Transverse colon (tissue), 4 donors: ENCODE results near the gene MTA1. TPM values are rescaled to one million over a fixed set of nuclear protein-coding genes. Genes with fewer than 3 reads are reported as not detected.

ENCODE experiments used
- DNase-seq: peaks from one replicate; pipeline ENCODE4 v3.0.0-alpha.2; 2019
- H3K27ac ChIP-seq, 4 donors: fragments of 200-600 bp; sonication (generic); 2 replicates each; pipeline ENCODE4 v1.5.1; 2016 to 2018; ENCODE audit warnings: inconsistent platforms in 4 of 4
- H3K27me3 ChIP-seq: fragments of 200-600 bp; sonication (generic); 2 replicates; pipeline ENCODE4 v1.5.1; 2017; ENCODE audit warnings: inconsistent platforms
- H3K36me3 ChIP-seq, 4 donors: fragments of 200-600 bp; sonication (generic); 2 replicates each; pipeline ENCODE4 v1.5.1; 2017 to 2019; ENCODE audit warnings: inconsistent platforms in 4 of 4
- H3K4me1 ChIP-seq, 4 donors: fragments of 200-600 bp; sonication (generic); 2 replicates each; pipeline ENCODE4 v1.5.1; 2017 to 2020; ENCODE audit warnings: inconsistent platforms in 4 of 4
- H3K4me3 ChIP-seq, 4 donors: fragments of 200-600 bp; sonication (generic); 1 replicate in 1 of 4; 2 replicates in 3 of 4; pipeline versions ENCODE4 v1.5.1 to v1.6.1; 2017 to 2019; ENCODE audit warnings: inconsistent platforms in 4 of 4
- H3K9me3 ChIP-seq, 2 donors: fragments of 200-600 bp; sonication (generic); 2 replicates each; pipeline ENCODE4 v1.5.1; 2017 to 2019; ENCODE audit warnings: inconsistent platforms in 2 of 2
- CTCF ChIP-seq, 5 experiments: fragments of 200-600 bp in 3 of 5; fragments of 450-650 bp in 2 of 5; sonication (generic) in 3 of 5; IDR thresholded peaks; 1 replicate in 2 of 5; 2 replicates in 3 of 5; pipeline ENCODE4 v1.5.1; 2016 to 2017; ENCODE audit warnings: antibody characterized with exemption in 5 of 5, inconsistent platforms in 3 of 5, mild to moderate bottlenecking in 2 of 5, moderate library complexity in 1 of 5
- EP300 ChIP-seq: sonication (generic); formaldehyde crosslinking; IDR thresholded peaks from one replicate; pipeline ENCODE4 v1.6.1; 2017; ENCODE audit warnings: antibody characterized with exemption, low read depth
- POLR2A ChIP-seq: fragments of 450-650 bp; IDR thresholded peaks from one replicate; pipeline ENCODE4 v1.6.1; 2016; ENCODE audit warnings: antibody characterized with exemption, mild to moderate bottlenecking, moderate library complexity
- POLR2AphosphoS5 ChIP-seq, 3 donors: sonication (generic); formaldehyde crosslinking; IDR thresholded peaks; one replicate each; pipeline ENCODE4 v1.6.1; 2016; ENCODE audit warnings: antibody characterized with exemption in 3 of 3
- WGBS, 2 donors: methylation state at CpG; one replicate each; pipeline ENCODE4 v1.1.5; 2018; ENCODE audit warnings: low coverage in 1 of 2; 5-methylcytosine and 5-hydroxymethylcytosine counted together
- in situ Hi-C, 4 donors: fragments of 200-750 bp; cut with MboI; loops; one replicate each; pipeline versions ENCODE4 v1.15.0 to v1.15.1; 2017; ENCODE audit warnings: low sequenced_read_pairs in 3 of 4, low pct_ligation_motif_present in 1 of 4, low pct_unique_long_range_greater_than_20kb in 1 of 4
- intact Hi-C: fragments of 100-400 bp; cut with DNase I; formaldehyde crosslinking; loops from one replicate; pipeline ENCODE4 v1.15.1; 2023; ENCODE audit warnings: low total_unique reads
- total RNA-seq, 4 donors: library from RNA; depleted of rRNA; stranded (reverse); fragments of >200 nt; gene quantifications; one replicate each; pipeline ENCODE4 v1.1.0, GENCODE V29; 2016

MTA1 gene
- total RNA-seq, 4 donors from 2014 or later, result 79.4 to 293 (median 106) TPM

- 96% methylated on average over 18 of the region's 18 CpGs; no CpG with 5 or more reads in 1 of the 2 donors for WGBS, 2 donors
- in situ Hi-C loops (no loop called here), intact Hi-C loops (no loop called here)
- Histone ChIP-seq H3K27ac (no peak overlapping the region), H3K27me3 (no peaks in the 10 kb centered on the region), H3K4me1 (no peaks in the 10 kb centered on the region), H3K4me3 (no peak overlapping the region), H3K36me3 (peaks cover 0 to 31% (median 7%) of the 10 kb centered on the region in 4 donors), H3K9me3 (no peaks in the 10 kb centered on the region)
- no peak for DNase-seq
- TF ChIP-seq POLR2AphosphoS5 (IDR thresholded peaks at IDR 0.05) (no peak), EP300 (no peak)
Measured at GRCh38 chr14:105461903-105462302, 42.3 kb downstream of the MTA1 start.

DNA sequence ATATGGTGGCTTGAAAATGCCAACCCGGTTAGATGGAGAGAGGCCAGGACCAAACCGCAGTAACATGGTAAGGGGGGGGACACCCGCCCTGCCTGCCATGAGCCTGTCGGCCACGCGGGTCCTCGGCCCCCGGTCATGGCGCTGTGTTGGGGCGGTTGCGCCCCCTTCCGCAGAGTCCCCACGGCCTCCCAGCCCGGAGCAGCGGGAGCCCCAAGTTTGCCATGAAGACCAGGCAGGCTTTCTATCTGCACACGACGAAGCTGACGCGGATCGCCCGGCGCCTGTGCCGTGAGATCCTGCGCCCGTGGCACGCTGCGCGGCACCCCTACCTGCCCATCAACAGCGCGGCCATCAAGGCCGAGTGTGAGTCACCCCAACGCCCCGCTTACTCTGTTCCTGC, 44.9 kb downstream of the MTA1 start:
- no peak for DNase-seq
- in situ Hi-C loops (no loop called here), intact Hi-C loops (no loop called here)
- Histone ChIP-seq H3K36me3 (peaks cover 0 to 31% (median 7%) of the 10 kb centered on the region in 4 donors), H3K27me3 (no peaks in the 10 kb centered on the region), H3K9me3 (no peaks in the 10 kb centered on the region), H3K27ac (no peak overlapping the region), H3K4me1 (no peaks in the 10 kb centered on the region), H3K4me3 (no peak overlapping the region)
- WGBS, 2 donors, result 91% methylated on average over 33 of the region's 33 CpGs; no CpG with 5 or more reads in 1 of the 2 donors
- no peak for TF ChIP-seq CTCF (IDR thresholded peaks at IDR 0.05)
- no peak for TF ChIP-seq POLR2AphosphoS5 (IDR thresholded peaks at IDR 0.05)
- no peak for TF ChIP-seq POLR2A
- TF ChIP-seq EP300, result no peak

DNA sequence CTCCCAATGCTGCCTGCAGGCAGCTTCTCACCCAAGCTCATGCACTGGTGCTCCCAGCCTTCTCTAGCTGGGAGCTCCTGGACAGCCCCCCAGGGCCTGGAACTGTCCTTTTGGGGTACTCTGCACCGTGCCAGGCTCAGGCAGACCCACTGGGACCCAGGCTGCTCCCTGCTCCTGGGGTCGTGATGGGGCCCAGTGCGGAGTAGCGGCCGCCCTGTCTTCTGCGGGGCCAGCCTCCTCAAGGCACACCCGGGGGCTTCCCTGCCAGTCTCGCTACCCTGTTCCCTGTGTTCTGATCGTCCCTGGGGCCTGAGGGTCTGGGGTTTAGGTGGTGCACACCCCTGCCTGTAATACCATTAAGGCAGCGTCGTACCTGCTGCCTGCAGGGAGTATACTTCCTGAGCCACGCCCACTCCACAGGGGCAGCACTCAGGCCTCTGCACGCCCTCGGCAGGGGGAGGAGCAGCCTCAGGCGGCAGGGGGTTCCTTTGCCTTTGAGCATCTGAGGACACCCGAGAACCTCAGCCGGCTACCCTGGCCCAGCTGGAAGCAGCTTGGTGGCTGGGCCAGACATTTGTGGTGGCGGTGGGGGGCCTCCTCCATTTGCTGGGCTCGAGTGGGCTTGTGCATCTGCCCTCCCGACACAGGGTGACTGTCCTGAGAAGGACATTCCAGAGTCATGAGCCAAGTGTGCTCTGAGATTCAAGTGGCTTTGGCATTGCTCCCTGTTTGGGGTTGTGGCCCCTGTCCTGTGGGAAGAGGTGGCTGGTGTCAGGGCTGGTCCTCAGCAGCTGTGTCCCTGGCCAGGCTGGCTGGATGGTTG, 45.8 kb downstream of the MTA1 start:
- no peaks in the 10 kb centered on the region for H3K9me3 ChIP-seq
- TF ChIP-seq POLR2AphosphoS5 (IDR thresholded peaks at IDR 0.05), result no peak
- TF ChIP-seq CTCF (IDR thresholded peaks at IDR 0.05), result no peak
- TF ChIP-seq POLR2A, result no peak
- no peak for TF ChIP-seq EP300
- H3K4me3 ChIP-seq, result no peak overlapping the region
- H3K4me1 ChIP-seq, result no peaks in the 10 kb centered on the region
- H3K27ac ChIP-seq, result no peak overlapping the region
- peaks cover 0 to 31% (median 7%) of the 10 kb centered on the region in 4 donors for H3K36me3 ChIP-seq
- no peak for DNase-seq
- WGBS, 2 donors, result 81% methylated on average over 20 of the region's 20 CpGs; no CpG with 5 or more reads in 1 of the 2 donors
- intact Hi-C loops, result no loop called here
- in situ Hi-C loops, result no loop called here
- no peaks in the 10 kb centered on the region for H3K27me3 ChIP-seq

DNA sequence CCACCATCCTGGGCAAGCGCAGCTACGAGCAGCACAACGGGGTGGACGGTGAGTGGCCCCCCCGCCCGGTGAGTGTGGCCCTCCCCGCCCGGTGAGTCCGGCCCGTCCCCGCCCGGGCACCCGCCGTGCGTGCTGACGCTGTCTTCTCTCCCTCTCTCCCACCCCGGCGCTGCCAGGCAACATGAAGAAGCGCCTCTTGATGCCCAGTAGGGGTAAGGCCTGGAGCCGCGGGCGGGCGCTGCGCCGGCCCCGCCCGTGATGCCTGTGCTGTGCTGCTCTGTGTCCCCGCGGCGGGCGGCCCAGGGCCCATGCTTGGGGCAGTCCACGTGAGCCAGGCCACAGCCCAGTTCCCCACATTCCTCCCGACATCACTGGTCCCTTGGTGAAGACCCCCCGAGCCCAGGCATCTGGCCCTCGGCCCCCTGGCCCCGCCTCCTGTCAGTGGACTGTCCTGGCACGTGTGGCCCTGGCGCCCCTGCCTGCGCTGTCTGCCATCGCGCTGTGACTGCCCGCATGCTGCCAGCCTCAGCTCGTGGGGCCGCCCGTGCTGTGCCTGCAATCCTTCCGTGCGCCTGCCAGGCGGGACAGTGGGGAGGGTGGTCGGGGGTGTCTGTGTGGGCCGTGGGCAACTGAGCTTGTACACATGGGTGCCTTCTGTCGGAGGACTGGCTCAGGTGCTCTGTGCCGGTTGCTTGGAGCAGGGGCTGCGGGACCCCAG, 47.1 kb downstream of the MTA1 start:
- peaks cover 0 to 24% (median 7%) of the 10 kb centered on the region in 4 donors for H3K36me3 ChIP-seq
- intact Hi-C loops (no loop called here), in situ Hi-C loops (no loop called here)

More for the DNA sequence above, 47.1 kb downstream of the MTA1 start:
- Histone ChIP-seq H3K4me3 (no peak overlapping the region), H3K27ac (no peak overlapping the region), H3K9me3 (no peaks in the 10 kb centered on the region), H3K27me3 (no peaks in the 10 kb centered on the region), H3K4me1 (no peaks in the 10 kb centered on the region)
- WGBS, 2 donors, result 94% methylated on average over 38 of the region's 53 CpGs; no CpG with 5 or more reads in 1 of the 2 donors
- DNase-seq, result no peak
- no peak for TF ChIP-seq CTCF (IDR thresholded peaks at IDR 0.05)
- TF ChIP-seq POLR2A, result no peak
- no peak for TF ChIP-seq POLR2AphosphoS5 (IDR thresholded peaks at IDR 0.05)
- no peak for TF ChIP-seq EP300
